Activated CD8-positive, alpha-beta T cell treated with anti-CD3 and anti-CD28 coated beads for 36 hours (primary cell): ENCODE data around the gene EPHB1. TPM values are rescaled to one million over a fixed set of nuclear protein-coding genes. Genes with fewer than 3 reads are reported as not detected.

ENCODE experiments used
- ATAC-seq: fragments of 200-7000 bp; cut with Tn5 transposase; one replicate; pipeline ENCODE4 v1.10.0; 2021; ENCODE audit warnings: mild to moderate bottlenecking, moderate library complexity
- CTCF ChIA-PET: fragments of 350-600 bp; sonication (Branson Sonifier 250); formaldehyde crosslinking; loops from one replicate; lab custom pipeline; 2021; ENCODE audit warnings: antibody characterized with exemption; lab: Charles Lee
- POLR2A ChIA-PET: fragments of 350-600 bp; sonication (Branson Sonifier 250); formaldehyde crosslinking; loops from one replicate; lab custom pipeline; 2021; ENCODE audit warnings: antibody characterized with exemption; lab: Charles Lee
- DNase-seq: peaks from one replicate; pipeline ENCODE4 v3.0.0-alpha.2; 2020
- H3K27ac Mint-ChIP-seq: one replicate; pipeline ENCODE4 v1.8.0; 2021; ENCODE audit warnings: mild to moderate bottlenecking, mixed read lengths
- H3K27me3 Mint-ChIP-seq: one replicate; pipeline ENCODE4 v1.8.0; 2021; ENCODE audit warnings: mixed read lengths
- H3K36me3 Mint-ChIP-seq: one replicate; pipeline ENCODE4 v1.8.0; 2021; ENCODE audit warnings: low read depth, mixed read lengths
- H3K4me1 Mint-ChIP-seq: one replicate; pipeline ENCODE4 v1.8.0; 2021; ENCODE audit warnings: low read depth, mixed read lengths
- H3K4me3 Mint-ChIP-seq: one replicate; pipeline ENCODE4 v1.8.0; 2021; ENCODE audit warnings: mild to moderate bottlenecking, moderate library complexity, mixed read lengths
- H3K9me3 Mint-ChIP-seq: one replicate; pipeline ENCODE4 v1.8.0; 2021; ENCODE audit warnings: mixed read lengths
- intact Hi-C: fragments of 100-400 bp; cut with micrococcal nuclease; formaldehyde crosslinking; loops from one replicate; pipeline ENCODE4 v1.10.0; 2022
- total RNA-seq, 2 experiments: library from RNA; stranded (reverse); gene quantifications; one replicate each; pipeline ENCODE4 v1.2.3, GENCODE V29; 2021
- TF ChIP-seq, protein P1 (sequence below): fragments of 200-600 bp; IDR thresholded peaks from one replicate; pipeline ENCODE4 v1.8.0; 2022; ENCODE audit warnings: antibody characterized with exemption, mild to moderate bottlenecking

EPHB1 gene
- total RNA-seq, 2 experiments from 2014 or later, result 0.78 TPM; not detected in 1

DNA sequence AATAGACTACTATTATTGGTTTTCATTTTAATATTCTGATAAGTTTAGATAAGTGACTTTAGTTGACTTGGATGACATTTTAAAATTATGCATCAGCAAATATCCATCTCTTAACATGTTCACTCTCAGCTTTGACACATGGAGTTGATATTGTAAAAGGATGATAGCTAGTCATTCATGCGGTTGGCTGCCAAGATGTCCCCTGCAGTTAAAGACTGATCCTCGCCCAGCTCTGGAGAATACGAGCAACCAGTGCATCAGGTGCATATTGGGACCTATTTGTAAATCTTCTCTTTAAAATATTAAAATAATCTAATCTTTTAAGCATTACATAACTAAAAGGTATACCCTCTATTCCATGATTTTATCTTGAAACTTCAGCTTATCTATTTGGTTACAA lies 41.9 kb downstream of the EPHB1 start:
- Mint-ChIP-seq H3K27ac (no peak overlapping the region), H3K9me3 (peaks cover 2% of the 10 kb centered on the region), H3K4me1 (no peaks in the 10 kb centered on the region), H3K4me3 (no peak overlapping the region), H3K27me3 (peaks cover 1% of the 10 kb centered on the region), H3K36me3 (no peaks in the 10 kb centered on the region)
- CTCF ChIA-PET, result interaction anchor here (1.3 kb wide), 1 partner anchor 82 kb away, joined by 3 read pairs; no protein-coding TSS in a partner anchor
- TF ChIP-seq, protein P1, sequence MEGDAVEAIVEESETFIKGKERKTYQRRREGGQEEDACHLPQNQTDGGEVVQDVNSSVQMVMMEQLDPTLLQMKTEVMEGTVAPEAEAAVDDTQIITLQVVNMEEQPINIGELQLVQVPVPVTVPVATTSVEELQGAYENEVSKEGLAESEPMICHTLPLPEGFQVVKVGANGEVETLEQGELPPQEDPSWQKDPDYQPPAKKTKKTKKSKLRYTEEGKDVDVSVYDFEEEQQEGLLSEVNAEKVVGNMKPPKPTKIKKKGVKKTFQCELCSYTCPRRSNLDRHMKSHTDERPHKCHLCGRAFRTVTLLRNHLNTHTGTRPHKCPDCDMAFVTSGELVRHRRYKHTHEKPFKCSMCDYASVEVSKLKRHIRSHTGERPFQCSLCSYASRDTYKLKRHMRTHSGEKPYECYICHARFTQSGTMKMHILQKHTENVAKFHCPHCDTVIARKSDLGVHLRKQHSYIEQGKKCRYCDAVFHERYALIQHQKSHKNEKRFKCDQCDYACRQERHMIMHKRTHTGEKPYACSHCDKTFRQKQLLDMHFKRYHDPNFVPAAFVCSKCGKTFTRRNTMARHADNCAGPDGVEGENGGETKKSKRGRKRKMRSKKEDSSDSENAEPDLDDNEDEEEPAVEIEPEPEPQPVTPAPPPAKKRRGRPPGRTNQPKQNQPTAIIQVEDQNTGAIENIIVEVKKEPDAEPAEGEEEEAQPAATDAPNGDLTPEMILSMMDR, result no peak
- DNase-seq, result no peak
- no peak for ATAC-seq
- intact Hi-C loops, result no loop called here
- POLR2A ChIA-PET, result no interaction called here

- H3K27me3 Mint-ChIP-seq, result peaks cover 1% of the 10 kb centered on the region
- CTCF ChIA-PET, result interaction anchor here (0.7 to 1.4 kb wide), 7 partner anchors 12 to 238 kb away, joined by 3 to 6 read pairs (median 3); partner anchors contain the start of gene EPHB1
- ATAC-seq (no peak), DNase-seq (peak; percentile 15)
- POLR2A ChIA-PET, result no interaction called here
- no peak overlapping the region for H3K27ac Mint-ChIP-seq
- H3K9me3 Mint-ChIP-seq, result peaks cover 13% of the 10 kb centered on the region
- H3K36me3 Mint-ChIP-seq, result no peaks in the 10 kb centered on the region
- intact Hi-C loops, result no loop called here
- TF ChIP-seq, protein P1, result peak; percentile 67
- H3K4me1 Mint-ChIP-seq, result no peaks in the 10 kb centered on the region
- no peak overlapping the region for H3K4me3 Mint-ChIP-seq
Observed at GRCh38 chr3:134838599-134838998, 43.5 kb downstream of the EPHB1 start.

DNA sequence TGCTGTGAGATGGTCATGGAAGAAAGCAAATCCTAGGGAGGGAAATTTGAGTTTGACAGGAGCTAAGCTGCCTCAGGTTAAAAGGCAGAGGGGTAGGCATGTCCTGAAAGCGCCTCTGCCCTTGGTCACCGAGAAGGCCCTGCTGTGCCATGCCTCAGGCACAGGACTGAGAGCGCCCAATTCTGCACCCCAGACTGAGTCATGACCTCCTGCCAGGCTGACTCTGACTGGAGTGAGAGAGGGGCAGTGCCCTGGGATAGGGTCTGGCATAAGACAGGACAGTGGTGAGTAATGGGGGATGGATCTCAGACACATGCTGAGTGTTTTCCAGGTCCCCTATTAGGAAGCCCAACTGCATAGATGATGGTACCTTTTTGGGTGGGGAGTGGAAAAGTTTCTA lies 44.4 kb downstream of the EPHB1 start:
- DNase-seq (no peak), ATAC-seq (no peak)
- TF ChIP-seq, protein P1, result no peak
- peaks cover 17% of the 10 kb centered on the region for H3K9me3 Mint-ChIP-seq
- no peak overlapping the region for H3K27ac Mint-ChIP-seq
- intact Hi-C loops, result no loop called here
- ChIA-PET POLR2A (no interaction called here), CTCF (no interaction called here)
- H3K4me3 Mint-ChIP-seq, result no peak overlapping the region
- peaks cover 1% of the 10 kb centered on the region for H3K27me3 Mint-ChIP-seq
- H3K36me3 Mint-ChIP-seq, result no peaks in the 10 kb centered on the region
- no peaks in the 10 kb centered on the region for H3K4me1 Mint-ChIP-seq

- Mint-ChIP-seq H3K36me3 (no peaks in the 10 kb centered on the region), H3K27me3 (peaks cover 1% of the 10 kb centered on the region), H3K4me1 (no peaks in the 10 kb centered on the region), H3K9me3 (peaks cover 17% of the 10 kb centered on the region), H3K4me3 (no peak overlapping the region), H3K27ac (no peak overlapping the region)
- ChIA-PET POLR2A (no interaction called here), CTCF (no interaction called here)
- intact Hi-C loops, result no loop called here
- ATAC-seq, result no peak
- TF ChIP-seq, protein P1, result no peak
- DNase-seq, result no peak
Observed at GRCh38 chr3:134839990-134840389, 44.9 kb downstream of the EPHB1 start.

GRCh38 chr3:134840459-134840858 lies 45.4 kb downstream of the EPHB1 start:
- H3K27ac Mint-ChIP-seq, result no peak overlapping the region
- TF ChIP-seq, protein P1, result no peak
- DNase-seq (no peak), ATAC-seq (no peak)
- ChIA-PET POLR2A (no interaction called here), CTCF (interaction anchor here (1.7 kb wide), 1 partner anchor 46 kb away, joined by 5 read pairs; no protein-coding TSS in a partner anchor)
- no peak overlapping the region for H3K4me3 Mint-ChIP-seq
- no peaks in the 10 kb centered on the region for H3K36me3 Mint-ChIP-seq
- H3K4me1 Mint-ChIP-seq, result no peaks in the 10 kb centered on the region
- intact Hi-C loops, result no loop called here
- peaks cover 1% of the 10 kb centered on the region for H3K27me3 Mint-ChIP-seq
- H3K9me3 Mint-ChIP-seq, result peaks cover 17% of the 10 kb centered on the region
